GM13976 (cell line): ENCODE measurements around the gene SLC25A22.

Experiments used
- DNase-seq: peaks from one replicate; pipeline ENCODE4 v3.0.0; 2012; ENCODE audit warnings: low spot score
- CTCF ChIP-seq: IDR thresholded peaks from 2 replicates; pipeline ENCODE4 v1.5.1; 2012; ENCODE audit warnings: borderline replicate concordance, mild to moderate bottlenecking; ENCODE audit not compliant: insufficient read depth; ENCODE audit errors: extremely low read depth, missing control alignments, control extremely low read depth
- in situ Hi-C: fragments of 300-500 bp; cut with MboI; formaldehyde crosslinking; loops from one replicate; pipeline ENCODE4 v1.12.0; 2022; ENCODE audit warnings: low sequenced_read_pairs, mixed read lengths, inconsistent platforms; ENCODE audit not compliant: unreplicated experiment

The SLC25A22 gene

GRCh38 chr11:798093-798713 lies at the start of gene SLC25A22:
SLC25A22 (minus strand) TSS chr11:798281; CDS start chr11:795006, 3,275 bp downstream.
- in situ Hi-C loops: no loop called here
- DNase-seq: peak; percentile 94
- peak; percentile 92 for TF ChIP-seq CTCF

GRCh38 chr11:847876-848275 lies 49.8 kb upstream of the SLC25A22 start:
- no peak for DNase-seq
- in situ Hi-C loops: loop anchor here (10.0 kb wide), 1 partner anchor 207 kb away; no protein-coding TSS in a partner anchor
- TF ChIP-seq CTCF: no peak

GRCh38 chr11:846496-847098 lies 48.5 kb upstream of the SLC25A22 start:
- no peak for TF ChIP-seq CTCF

GRCh38 chr11:845872-846495 lies 47.9 kb upstream of the SLC25A22 start:
- no peak for TF ChIP-seq CTCF
- in situ Hi-C loops: loop anchor here (10.0 kb wide), 1 partner anchor 209 kb away; no protein-coding TSS in a partner anchor
- no peak for DNase-seq

More at GRCh38 chr11:846496-847098, 48.5 kb upstream of the SLC25A22 start:
- DNase-seq: no peak
- in situ Hi-C loops: loop anchor here (10.0 kb wide), 1 partner anchor 208 kb away; no protein-coding TSS in a partner anchor

- in situ Hi-C loops: loop anchor here (10.0 kb wide), 1 partner anchor 210 kb away; no protein-coding TSS in a partner anchor
- no peak for TF ChIP-seq CTCF
- DNase-seq: peak; percentile 77
These were observed 46.9 kb upstream of the SLC25A22 start for GRCh38 chr11:844693-845644.

- in situ Hi-C loops: loop anchor here (10.0 kb wide), 1 partner anchor 211 kb away; no protein-coding TSS in a partner anchor
- TF ChIP-seq CTCF: no peak
- DNase-seq: no peak
These were observed 46.0 kb upstream of the SLC25A22 start for GRCh38 chr11:843818-844692.
